CD4-positive, alpha-beta T cell treated with Interleukin-12 subunit alpha and Interleukin-12 subunit beta, for 1 hour (primary cell): ENCODE measurements around the gene PPP1R12C.
A peak's percentile ranks its signal among the peaks of the same experiment; 100 is the strongest.
"Not testable (repeated sequence)": the region's sequence is repeated elsewhere in the genome, so short reads cannot be mapped to it uniquely, and the experiment has no call there.

Experiments
- DNase-seq: peaks from one replicate; pipeline ENCODE4 v3.0.0-alpha.2; 2020

The PPP1R12C gene

DNA sequence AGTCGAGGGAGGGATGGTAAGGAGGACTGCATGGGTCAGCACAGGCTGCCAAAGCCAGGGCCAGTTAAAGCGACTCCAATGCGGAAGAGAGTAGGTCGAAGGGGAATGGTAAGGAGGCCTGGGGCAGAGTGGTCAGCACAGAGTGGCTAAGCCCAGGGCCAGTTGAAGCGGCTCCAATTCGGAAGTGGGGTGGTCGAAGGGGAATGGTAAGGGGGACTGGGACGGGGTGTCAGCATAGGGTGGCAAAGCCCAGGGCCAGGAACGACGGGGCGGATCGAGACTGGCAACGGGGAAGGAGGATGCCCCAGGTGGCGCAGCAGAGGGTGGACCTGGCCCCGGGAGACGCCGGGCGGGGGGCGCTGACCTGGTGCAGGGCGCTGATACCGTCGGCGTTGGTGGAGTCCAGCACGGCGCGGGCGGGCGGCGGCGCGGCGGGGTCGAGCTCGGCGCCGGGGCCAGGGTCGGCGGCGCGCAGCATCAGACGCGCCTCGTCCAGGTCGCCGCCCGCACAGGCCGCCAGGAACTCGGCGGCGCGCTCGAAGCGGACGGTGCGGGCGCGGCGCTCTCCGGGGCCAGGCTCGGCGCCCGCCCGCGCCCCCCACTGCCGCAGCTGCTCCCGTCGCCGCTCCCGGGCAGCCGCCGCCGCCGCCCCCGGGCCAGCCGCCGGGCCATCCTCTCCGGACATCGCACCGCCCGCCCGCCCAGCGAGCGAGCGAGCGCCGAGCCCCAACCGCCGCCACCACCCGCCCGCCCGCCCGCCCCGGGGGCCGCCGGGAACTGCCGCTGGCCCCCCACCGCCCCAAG, at the start of gene PPP1R12C:
TSS of gene PPP1R12C (minus strand) at position 779 of the 804 bp plus-strand sequence. CDS start at position 685, 94 bp downstream.
- peak; percentile 8 for DNase-seq

DNA sequence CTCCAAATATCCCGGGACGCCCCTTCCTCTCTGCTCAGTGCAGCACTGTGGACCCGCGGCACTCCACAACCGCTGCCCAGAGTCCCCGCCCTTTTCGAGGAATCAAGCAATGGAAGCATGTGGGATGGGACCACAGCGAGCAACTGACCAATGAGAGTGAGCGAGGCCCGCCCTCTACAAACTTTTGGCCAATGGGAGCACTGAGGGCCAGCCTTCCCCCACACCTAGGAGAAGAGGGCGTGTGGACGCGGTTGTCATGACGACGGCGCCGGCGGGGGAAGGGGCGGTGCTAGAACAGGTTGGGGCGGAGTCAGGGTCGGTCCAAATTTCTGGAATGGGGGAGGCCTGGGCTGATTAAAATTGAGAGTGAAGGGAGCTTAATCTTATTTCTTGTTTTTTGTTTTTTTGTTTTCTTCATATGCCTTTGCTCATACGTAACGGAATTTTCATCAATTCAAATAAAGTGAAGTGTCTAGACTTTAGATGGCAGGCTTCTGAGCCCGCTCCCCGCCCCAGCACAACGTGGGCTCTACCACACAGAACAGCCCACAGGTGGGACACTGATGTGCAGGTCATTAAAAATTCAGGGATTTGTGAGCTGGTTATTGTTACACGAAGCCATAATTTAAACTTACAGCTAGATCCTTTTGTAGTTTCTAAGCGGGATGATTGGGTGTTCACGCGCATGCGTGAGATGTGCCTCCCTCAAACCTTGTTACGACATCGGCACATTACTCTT, 49.3 kb upstream of the PPP1R12C start, which contains the start of gene DNAAF3:
TSS of gene DNAAF3 (minus strand) at position 84 of the 739 bp plus-strand sequence. CDS start 200 bp downstream, outside the sequence.
- DNase-seq: peak; percentile 79

DNA sequence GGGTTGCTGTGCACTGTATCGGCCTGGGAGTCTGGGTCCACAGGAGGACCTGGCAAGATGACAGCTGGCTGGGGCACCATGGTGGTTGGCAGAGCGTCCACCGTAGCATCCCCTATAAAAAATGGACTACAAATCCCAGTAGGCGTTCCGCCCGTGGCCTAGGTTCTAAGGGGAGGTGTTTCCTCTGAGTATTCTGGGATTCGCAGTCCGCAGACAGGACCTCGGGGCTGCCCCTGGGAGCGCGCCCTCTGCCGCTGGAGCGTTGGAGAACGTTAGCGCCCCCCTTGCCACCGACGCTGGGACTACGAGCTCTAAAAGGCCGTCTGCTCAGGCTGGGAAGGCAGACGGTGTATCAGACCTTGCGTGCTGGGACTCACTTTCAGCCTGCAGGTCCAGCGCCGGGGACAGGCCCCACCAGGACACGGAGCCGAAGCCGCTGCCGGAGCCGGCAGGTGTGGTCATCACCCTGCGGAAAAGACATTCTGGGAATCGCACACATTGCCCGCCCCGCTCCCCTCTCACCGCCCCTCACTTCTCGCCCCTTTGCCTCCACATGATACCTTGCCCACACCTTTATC, 48.6 kb upstream of the PPP1R12C start:
- peak; percentile 62 for DNase-seq

DNA sequence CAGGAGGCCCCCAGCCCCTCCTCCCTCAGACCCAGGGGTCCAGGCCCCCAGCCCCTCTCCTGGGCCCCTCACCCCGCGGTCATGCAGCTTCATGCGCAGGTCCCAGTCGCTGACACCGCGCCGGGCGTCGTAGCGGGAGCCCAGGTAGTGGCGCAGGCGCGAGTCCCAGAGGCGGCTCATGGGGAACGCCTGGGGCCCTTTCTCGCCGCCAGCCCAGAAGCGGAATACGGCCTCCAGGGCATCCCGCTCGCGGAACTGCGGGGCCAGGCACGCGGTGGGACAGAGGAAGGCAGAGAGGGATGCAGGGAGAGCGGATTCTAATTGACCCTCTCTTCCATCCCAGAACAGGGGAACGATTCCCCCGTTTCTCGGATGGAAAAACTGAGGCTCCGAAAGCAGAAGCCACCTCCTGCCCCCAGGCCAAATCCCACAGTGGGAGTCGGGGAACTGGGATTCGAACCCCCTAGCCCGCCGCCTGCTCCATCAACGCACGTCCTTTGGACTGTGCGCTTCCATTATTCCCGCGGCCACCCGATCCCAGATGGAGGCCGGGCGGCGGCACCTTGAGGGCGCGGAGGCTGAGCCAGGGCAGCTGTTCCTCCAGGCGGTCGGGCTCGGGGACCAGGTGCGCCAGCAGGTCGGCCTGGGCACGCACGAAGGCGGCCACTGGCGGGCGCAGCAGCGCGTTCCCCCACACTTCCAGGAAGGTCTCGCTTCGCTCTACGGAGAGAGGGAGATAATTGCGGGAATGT, 44.3 kb upstream of the PPP1R12C start:
- DNase-seq: no peak

DNA sequence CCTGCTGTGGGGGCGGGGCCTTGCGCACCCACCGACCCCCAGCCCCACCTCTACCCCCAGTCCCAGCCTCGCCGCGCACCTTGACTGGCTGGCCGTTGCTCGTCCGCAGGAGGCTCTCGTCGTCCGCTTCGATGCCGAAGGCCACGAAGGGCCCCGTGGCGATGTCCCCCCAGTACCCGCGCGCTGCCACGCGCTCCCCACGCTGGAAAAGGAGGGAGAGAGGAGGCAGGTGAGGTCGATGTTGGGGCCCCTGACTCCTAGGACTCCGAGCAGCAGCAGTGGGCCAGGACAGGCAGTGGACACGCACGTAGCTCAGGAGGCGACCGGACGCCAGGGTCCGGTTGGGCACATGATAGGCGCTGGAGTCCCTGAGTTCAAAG, 43.5 kb upstream of the PPP1R12C start:
- no peak for DNase-seq

DNA sequence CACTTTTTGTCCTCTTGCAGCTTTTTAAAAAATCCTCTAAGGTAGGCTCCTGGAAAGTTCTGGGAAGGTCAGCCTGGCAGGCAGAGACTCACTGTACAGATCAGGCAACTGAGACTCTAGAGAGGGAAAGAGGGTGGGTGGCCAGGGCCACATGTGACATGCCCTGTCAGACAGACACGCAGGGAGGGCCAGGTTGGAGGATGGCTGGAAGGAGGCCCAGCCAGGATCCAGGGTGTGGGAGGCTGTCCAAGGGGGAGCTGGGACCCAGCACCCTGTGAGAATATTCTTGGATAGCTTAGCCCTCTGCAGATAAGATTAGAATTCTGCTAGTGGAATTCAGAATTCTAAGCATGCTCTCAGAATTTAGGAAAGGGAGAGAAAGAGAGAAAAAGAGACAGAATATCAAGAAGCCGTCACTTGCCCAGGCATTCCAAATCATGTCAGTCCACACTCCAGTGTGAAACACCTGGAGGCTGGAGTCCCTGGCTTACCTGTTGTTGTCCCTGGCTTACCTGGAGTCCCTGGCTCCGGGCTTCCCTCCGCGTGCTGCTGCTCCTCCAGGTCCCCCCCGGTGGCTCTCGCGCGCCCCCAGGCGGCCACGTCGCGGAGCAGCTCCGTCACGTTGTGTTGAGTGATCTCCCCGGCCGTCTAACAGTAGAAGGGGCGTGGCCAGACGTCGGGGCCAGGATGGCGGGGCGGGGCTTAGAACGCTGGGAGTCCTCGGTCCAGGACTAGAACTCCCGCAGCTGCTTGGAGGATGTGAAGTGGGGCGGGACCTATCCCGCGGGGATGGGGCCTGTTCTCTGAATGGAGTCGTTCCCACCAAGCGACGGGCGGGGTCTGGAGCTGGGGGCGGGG, 42.9 kb upstream of the PPP1R12C start:
- peak; percentile 87 for DNase-seq

DNA sequence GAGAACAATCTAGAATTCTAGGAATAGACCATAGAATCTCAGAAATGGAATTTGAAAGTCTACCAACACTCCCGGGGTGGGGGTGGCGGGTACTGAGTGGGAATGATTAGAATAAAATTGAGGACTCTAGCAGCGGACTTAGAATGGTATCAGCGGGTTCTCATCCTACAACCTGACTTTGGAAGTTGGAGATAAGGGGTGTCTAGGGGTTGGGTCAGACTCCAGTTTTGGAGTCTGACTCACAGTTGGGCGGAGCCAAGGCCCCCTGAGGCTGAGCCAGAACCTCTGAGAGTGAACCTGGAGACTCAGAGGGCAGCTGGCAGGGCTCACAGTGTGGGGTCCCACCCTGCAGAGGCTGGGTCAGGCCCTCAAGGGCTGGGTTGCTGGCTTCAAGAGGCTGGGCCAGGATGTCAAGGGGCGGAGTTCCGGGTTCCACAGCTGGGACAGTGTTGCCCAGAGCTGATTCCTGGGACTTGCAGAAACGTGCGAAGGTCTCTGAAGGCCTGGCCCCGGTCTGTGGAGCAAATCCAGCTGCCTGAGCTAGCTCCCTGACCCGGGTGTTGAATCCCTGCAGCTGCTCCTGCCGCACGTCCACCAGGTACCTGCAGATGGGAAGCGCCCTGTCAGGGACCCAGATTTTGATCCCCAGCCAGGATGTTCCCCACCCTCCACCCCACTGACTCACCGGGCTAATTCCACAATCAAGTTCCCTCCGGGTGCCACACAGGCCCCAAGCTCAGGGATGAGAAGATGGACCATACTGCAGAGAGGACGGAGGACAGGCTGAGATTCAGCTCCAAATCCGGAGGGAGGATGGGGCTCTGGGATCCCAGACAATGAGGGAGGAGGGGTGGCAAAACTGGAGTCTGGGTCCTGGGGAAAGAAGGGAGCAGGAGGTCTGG, 41.7 kb upstream of the PPP1R12C start:
- no peak for DNase-seq

DNA sequence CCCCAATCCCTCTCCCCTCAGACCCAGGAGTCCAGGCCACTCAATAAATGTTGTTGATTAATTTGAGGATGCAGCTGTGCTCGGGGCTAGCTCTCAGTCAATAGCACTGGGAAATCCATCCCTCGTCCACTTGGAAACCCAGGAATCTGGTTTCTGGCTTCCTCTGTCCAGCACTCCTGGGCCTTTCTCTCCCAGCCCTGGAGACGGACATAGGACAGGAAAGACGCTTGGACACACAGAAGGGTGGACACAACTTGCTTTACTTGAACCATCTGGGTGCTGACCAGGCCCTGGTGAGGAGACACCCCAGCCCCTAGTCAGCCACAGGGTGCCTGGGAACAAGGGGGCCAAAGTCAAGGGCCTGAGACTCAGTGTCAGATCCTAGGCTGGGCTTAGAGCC, 41.0 kb upstream of the PPP1R12C start:
- DNase-seq: no peak

DNA sequence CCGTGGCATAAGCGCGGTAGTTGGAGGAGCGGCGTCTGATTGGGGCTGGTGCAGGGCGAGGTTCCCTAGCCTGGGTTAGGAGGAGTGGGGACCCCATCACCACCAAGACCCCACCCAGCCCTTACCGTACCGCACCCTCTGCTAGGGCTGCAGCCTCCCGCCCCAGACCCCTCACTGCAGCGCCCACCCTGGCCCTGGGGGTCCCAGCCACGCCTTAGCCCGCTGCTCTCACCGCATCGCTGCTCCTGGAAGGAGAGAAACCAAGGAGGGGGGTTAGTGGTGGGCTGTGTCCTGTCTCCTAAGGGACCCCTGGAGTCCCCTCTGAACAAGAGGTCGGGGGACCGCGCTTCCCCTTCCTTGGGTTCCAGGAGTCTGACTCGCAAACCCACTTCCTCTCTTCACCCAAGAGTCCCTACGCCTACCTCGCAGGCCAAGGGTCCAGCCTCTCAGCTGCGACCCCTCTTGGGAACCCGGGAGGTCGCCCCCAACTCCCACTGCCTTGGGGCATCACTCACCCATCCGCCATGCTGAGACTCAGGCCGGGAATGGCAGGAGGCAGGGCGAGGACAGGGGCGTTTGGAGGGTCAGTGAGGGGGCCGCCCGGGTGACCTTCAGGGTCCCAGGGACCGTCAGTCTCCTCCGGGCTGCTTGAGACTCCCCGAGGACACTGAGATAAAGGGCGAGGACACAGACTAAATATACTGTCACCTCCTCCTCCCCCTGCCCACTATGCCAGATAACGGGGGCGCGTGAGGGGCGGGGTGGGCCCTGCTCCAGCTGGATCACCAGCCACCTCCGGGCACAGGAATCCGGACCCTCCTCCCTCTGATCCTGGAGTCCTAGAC, 39.8 kb upstream of the PPP1R12C start, which contains the start of gene TNNI3:
TSS of gene TNNI3 (minus strand) at position 669 of the 845 bp plus-strand sequence. CDS start at position 526, 143 bp downstream.
- DNase-seq: no peak

DNA sequence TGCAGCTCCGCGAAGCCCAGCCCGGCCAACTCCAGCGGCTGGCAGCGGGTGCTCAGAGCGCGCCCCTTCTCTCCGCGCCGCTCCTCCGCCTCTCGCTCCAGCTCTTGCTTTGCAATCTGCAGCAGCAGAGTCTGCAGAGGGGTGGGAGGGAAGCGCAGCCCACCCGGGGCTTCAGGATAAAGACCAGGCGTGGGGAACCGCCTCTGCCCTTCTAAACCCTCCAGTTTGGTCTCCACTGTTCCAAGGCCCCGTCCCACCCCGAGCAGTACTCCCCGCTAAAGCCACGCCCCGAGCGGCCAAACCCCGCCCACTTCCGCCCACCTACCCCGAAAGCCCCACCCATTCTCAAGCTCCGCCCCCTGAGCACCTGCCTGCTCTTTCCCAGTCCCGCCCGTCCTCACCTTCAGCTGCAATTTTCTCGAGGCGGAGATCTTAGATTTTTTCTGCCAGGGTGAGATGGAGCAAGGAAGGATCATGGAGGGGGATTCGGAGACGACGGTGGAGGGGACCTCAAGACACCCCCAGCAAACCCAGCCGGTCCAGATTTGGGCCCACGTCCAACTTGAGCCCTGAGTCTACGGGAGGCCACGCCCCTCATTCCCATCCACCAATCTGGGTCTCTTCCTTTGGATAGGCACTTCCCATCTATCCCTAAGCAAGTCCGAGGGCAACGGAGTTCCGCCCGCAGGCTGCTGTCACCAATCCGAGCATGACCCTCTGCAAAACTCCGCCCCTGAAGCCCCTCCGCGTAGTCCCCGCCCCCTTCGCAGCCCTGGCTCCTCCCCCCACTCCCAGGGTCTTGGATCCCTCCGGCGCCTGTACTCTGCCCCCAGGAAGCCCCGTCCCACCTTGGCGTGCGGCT, 39.0 kb upstream of the PPP1R12C start:
- DNase-seq: peak; percentile 30

DNA sequence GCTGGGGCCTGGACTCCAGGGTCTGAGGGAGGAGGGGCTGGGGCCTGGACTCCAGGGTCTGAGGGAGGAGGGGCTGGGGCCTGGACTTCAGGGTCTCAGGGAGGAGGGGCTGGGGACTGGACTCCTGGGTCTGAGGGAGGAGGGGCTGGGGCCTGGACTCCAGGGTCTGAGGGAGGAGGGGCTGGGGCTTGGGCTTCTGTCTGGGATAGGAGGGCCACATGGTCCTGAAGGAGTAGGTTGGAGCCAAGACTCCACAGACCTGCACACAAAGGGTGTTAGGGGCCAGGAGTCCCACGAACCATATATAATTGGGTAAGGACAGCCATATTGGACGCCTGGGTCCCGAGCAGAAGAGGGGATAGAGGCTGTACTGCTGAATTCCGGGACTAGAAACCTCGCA, 38.3 kb upstream of the PPP1R12C start:
- not testable (repeated sequence) for DNase-seq

DNA sequence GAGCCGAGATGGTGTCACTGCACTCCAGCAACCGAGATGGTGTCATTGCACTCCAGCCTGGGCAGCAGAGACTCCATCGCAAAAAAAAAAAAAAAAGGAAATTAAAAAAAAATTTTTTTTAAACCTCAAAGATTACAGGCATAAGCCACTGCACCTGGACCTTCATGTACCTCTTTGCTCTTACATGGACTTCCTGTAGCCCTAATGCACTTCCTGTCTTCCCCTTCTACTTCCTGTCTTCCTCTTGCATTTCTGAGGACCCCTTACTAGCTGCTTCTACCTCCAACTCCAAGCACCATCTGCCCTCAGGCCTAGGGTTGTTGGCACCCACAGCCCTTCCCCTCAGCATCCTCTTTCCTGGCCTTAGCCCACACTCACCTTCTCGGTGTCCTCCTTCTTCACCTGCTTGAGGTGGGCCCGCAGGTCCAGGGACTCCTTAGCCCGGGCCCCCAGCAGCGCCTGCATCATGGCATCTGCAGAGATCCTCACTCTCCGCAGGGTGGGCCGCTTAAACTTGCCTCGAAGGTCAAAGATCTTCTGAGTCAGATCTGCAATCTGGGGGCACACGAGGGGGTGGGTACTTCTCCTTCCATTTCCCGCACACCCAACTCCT, 36.3 kb upstream of the PPP1R12C start:
- DNase-seq: no peak

DNA sequence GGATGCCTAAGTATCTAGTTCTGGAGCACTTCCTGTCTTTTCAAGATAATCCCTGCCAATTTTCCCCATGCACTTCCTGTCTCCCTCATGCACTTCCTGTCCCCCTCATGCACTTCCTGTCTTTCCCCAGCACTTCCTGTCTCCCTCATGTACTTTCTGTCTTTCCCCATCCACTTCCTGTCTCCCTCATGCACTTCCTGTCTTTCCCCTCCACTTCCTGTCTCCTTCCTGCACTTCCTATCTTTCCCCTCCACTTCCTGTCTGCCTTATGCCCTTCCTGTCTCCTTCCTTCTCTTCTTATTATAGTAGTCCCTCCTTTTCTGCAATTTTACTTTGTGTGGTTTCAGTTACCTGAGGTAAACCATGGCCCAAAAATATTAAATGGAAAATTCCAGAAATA, 34.6 kb upstream of the PPP1R12C start:
- no peak for DNase-seq

DNA sequence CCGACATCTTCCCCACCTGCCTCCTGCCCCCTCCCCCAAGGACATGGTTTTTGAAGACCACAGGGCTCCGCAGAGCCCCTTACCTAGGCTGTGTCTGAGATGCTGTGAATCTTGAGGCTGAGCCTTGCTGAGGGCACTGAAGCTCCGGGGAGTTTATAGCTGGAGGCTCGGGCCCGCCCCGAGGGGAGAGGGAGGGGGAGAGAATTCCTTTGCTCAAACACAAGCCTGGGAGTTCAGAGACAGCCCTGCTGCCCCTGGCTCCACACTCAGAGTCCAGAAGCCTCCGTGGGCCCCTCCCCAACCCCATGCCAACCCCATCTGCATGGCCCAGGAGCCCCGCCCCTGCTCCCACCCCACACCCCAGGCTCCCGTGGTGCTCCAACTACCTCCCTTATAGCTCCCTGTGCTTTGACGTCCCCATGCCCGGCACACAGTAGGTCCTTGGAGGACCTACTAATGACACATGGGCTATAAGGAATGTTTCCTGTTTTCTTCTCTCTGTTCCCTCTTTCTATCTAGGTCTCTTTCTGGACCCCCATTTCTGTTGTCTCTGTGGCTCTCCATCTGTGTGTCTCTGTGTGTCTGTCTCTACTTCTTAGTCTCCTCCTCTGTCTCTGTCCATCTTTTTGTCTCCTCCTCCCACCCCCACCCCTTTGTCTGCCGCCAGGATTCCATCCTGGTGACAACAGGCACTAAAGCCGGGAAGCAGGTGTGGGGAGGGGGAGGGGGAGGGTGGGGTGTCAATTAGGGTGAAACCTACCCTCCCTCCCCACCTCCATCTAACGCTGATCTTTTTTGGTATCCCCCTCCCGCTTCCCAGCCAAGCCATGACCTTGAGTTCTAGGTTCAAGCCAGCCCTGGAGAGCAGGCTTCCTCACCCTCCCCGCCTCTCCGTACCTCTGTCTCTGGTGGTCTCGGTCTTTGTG, 31.9 kb upstream of the PPP1R12C start, which contains the start of gene TNNT1:
TSS of gene TNNT1 (minus strand) at position 129 of the 926 bp plus-strand sequence. CDS start 2,049 bp downstream, outside the sequence.
- DNase-seq: no peak

DNA sequence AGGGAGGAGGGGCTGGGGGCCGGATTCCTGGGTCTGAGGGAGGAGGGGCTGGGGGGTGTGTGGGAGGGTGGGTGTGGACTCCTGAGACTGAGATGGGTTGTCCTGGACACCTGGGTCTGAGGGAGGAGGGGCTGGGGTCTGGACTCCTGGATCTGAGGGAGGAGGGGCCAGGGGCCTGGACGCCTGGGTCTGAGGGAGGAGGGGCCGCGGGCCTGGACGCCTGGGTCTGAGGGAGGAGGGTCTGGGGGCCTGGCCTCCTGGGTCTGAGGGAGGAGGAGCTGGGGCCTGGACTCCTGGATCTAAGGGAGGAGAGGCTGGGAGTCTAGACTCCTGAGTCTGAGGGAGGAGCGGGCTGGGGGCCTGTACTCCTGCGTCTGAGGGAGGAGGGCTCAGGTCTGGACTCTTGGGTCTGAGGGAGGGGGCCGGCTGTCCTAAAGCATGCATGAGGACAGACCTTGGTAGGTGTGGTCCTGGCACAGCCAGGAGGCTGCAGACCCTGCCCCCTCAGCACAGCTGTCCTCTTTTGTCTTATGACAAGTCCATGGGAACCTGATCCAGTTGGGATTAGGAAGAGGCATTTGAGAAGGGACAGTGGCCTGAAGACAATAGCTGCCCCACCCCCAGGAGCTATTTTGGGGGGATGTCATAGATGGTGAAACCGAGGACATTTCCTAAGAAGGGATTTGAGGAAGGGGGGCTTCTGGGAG, 30.3 kb upstream of the PPP1R12C start:
- no peak for DNase-seq

DNA sequence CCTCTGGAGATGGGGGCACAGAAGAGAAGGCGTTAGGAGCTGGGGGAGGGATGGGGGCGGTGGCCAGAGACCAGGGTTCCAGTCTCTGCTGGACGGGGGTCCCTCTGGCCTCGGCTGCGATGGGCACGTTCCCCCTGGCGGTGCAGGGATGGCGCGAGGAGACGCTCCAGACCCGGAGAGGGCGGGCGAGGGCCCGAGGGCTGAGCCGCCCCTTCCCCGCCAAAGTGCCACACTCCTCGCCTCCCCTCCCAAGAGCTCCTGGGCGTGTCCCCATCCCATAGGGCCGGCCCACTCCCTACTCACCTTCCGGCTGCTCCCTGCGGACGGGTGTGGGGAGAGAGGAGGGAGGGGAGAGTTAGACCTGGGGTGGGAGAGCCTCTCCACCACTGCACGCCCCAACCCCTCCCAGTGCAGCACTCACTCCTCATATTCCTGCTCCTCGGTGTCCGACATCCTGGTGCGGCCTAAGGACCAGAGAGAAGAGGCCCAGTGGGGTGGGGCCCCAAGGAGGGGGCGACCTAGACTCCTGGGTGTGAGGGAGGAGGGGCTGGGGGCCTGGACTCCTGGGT, 29.4 kb upstream of the PPP1R12C start:
- no peak for DNase-seq
